CD4-positive, alpha-beta T cell (primary cell): ENCODE results near the gene CDH5. TPM values are rescaled to one million over a fixed set of nuclear protein-coding genes. Genes with fewer than 3 reads are reported as not detected.

ENCODE experiments used
- ATAC-seq: fragments of 200-7000 bp; cut with Tn5 transposase; one replicate; pipeline ENCODE4 v1.10.0; 2022; ENCODE audit warnings: mild to moderate bottlenecking; ENCODE audit not compliant: poor library complexity
- CTCF ChIA-PET: fragments of 350-600 bp; sonication (Branson Sonifier 250); formaldehyde crosslinking; loops from one replicate; lab custom pipeline; 2021; ENCODE audit warnings: antibody characterized with exemption, inconsistent platforms; lab: Charles Lee
- POLR2A ChIA-PET: fragments of 350-600 bp; sonication (Branson Sonifier 250); formaldehyde crosslinking; loops from one replicate; lab custom pipeline; 2021; ENCODE audit warnings: antibody characterized with exemption, inconsistent platforms; lab: Charles Lee
- DNase-seq, 14 experiments: peaks; one replicate each; pipeline ENCODE4 v3.0.0-alpha.2; 2013 to 2020; ENCODE audit warnings: mixed read lengths in 2 of 14
- H3K27ac ChIP-seq, 2 donors: one replicate each; pipeline versions ENCODE4 v1.5.1 to v1.7.0; 2013; ENCODE audit warnings: low read length in 2 of 2, low read depth in 1 of 2, mild to moderate bottlenecking in 1 of 2
- H3K27me3 ChIP-seq, 2 experiments: 1 replicate in 1 of 2; 2 replicates in 1 of 2; pipeline versions ENCODE4 v1.6.1 to v1.7.0; 2013; ENCODE audit warnings: low read length in 2 of 2, control low read depth in 1 of 2, mild to moderate bottlenecking in 1 of 2, moderate library complexity in 1 of 2; ENCODE audit not compliant: insufficient read depth in 2 of 2, control insufficient read depth in 1 of 2
- H3K36me3 ChIP-seq: one replicate; pipeline ENCODE4 v1.6.1; 2013; ENCODE audit warnings: low read length, control low read depth; ENCODE audit not compliant: insufficient read depth
- H3K4me1 ChIP-seq: one replicate; pipeline ENCODE4 v1.6.1; 2013; ENCODE audit warnings: low read length, control low read depth; ENCODE audit not compliant: insufficient read depth
- H3K4me3 ChIP-seq: one replicate; pipeline ENCODE4 v1.5.1; 2013; ENCODE audit warnings: mild to moderate bottlenecking, low read length, moderate library complexity
- H3K9me3 ChIP-seq, 2 experiments: 1 replicate in 1 of 2; 2 replicates in 1 of 2; pipeline versions ENCODE4 v1.6.1 to v1.7.0; 2013; ENCODE audit warnings: low read length in 2 of 2, mild to moderate bottlenecking in 2 of 2, control low read depth in 1 of 2, moderate library complexity in 1 of 2; ENCODE audit not compliant: control insufficient read depth in 1 of 2, insufficient read depth in 1 of 2
- H3K27ac Mint-ChIP-seq: one replicate; pipeline ENCODE4 v1.8.0; 2020; ENCODE audit warnings: mixed read lengths
- H3K27me3 Mint-ChIP-seq: one replicate; pipeline ENCODE4 v1.8.0; 2021; ENCODE audit warnings: mixed read lengths
- H3K36me3 Mint-ChIP-seq: one replicate; pipeline ENCODE4 v1.8.0; 2021; ENCODE audit warnings: low read depth, mixed read lengths
- H3K4me1 Mint-ChIP-seq: one replicate; pipeline ENCODE4 v1.8.0; 2021; ENCODE audit warnings: low read depth, mixed read lengths
- H3K4me3 Mint-ChIP-seq: one replicate; pipeline ENCODE4 v1.8.0; 2020; ENCODE audit warnings: mild to moderate bottlenecking, mixed read lengths
- H3K9me3 Mint-ChIP-seq: one replicate; pipeline ENCODE4 v1.8.0; 2020; ENCODE audit warnings: mixed read lengths
- CTCF ChIP-seq: fragments of 200-600 bp; IDR thresholded peaks from one replicate; pipeline ENCODE4 v1.8.0; 2022; ENCODE audit warnings: antibody characterized with exemption, mild to moderate bottlenecking
- intact Hi-C, 2 experiments: fragments of 100-400 bp; cut with DNase I in 1 of 2; cut with micrococcal nuclease in 1 of 2; formaldehyde crosslinking; loops; one replicate each; pipeline versions ENCODE4 v1.15.1 to v1.9.0; 2023 to 2025; cut with DNase I, micrococcal nuclease
- total RNA-seq, 174 experiments: library from RNA in 2 of 174; stranded (reverse) in 2 of 174; gene quantifications; one replicate each; pipeline ENCODE4 v1.2.3 and lab custom pipeline; 2021 to 2026

Gene CDH5
- total RNA-seq, 2 experiments from 2014 or later = not detected

GRCh38 chr16:66408163-66409048, 41.9 kb downstream of the CDH5 start:
- Histone ChIP-seq H3K9me3 (peaks cover 0 to 3% of the 10 kb centered on the region in 2 experiments), H3K4me3 (peak overlapping the region; percentile 61), H3K36me3 (peaks cover 10% of the 10 kb centered on the region), H3K27ac (peak overlapping the region in 1 of 2 donors; percentile 6), H3K27me3 (no peaks in the 10 kb centered on the region), H3K4me1 (peaks cover 28% of the 10 kb centered on the region)
- DNase-seq (peak in 8 of 14 experiments; percentile 5 to 72 (median 38)), ATAC-seq (peak; percentile 74)
- Mint-ChIP-seq H3K27me3 (no peaks in the 10 kb centered on the region), H3K27ac (peak overlapping the region; percentile 83), H3K4me3 (peak overlapping the region; percentile 81), H3K9me3 (no peaks in the 10 kb centered on the region), H3K36me3 (peaks cover 38% of the 10 kb centered on the region), H3K4me1 (peaks cover 27% of the 10 kb centered on the region)
- no peak for TF ChIP-seq CTCF
- ChIA-PET CTCF (no interaction called here), POLR2A (interaction anchor here (0.6 to 1.5 kb wide), 13 partner anchors 10 to 460 kb away, joined by 3 to 9 read pairs (median 4); partner anchors contain the start of gene CKLF)
- intact Hi-C loops = loop anchor here (1.0 to 5.0 kb wide), 4 partner anchors 75 to 199 kb away; partner anchors contain the start of gene CMTM3 (in 1 of the 2)

GRCh38 chr16:66409156-66409555, 42.7 kb downstream of the CDH5 start:
- Mint-ChIP-seq H3K4me3 (peak overlapping the region; percentile 81), H3K9me3 (no peaks in the 10 kb centered on the region), H3K36me3 (peaks cover 38% of the 10 kb centered on the region), H3K27me3 (no peaks in the 10 kb centered on the region), H3K4me1 (peaks cover 27% of the 10 kb centered on the region), H3K27ac (peak overlapping the region; percentile 83)
- no peak for ATAC-seq
- no peak for TF ChIP-seq CTCF
- ChIA-PET CTCF (no interaction called here), POLR2A (interaction anchor here (0.6 to 1.4 kb wide), 5 partner anchors 70 to 459 kb away, joined by 3 to 8 read pairs (median 4); partner anchors contain the start of gene CKLF)
- H3K9me3 ChIP-seq = peaks cover 0 to 3% of the 10 kb centered on the region in 2 experiments
- no peak for DNase-seq
- H3K27me3 ChIP-seq = no peaks in the 10 kb centered on the region
- H3K4me3 ChIP-seq = peak overlapping the region; percentile 61
- intact Hi-C loops = loop anchor here in 1 of 2 experiments (5.0 kb wide), 1 partner anchor 198 kb away; no protein-coding TSS in a partner anchor
- peaks cover 28% of the 10 kb centered on the region for H3K4me1 ChIP-seq
- no peak overlapping the region for H3K27ac ChIP-seq
- H3K36me3 ChIP-seq = peaks cover 10% of the 10 kb centered on the region

GRCh38 chr16:66412182-66412581, 45.7 kb downstream of the CDH5 start:
- ChIA-PET POLR2A (no interaction called here), CTCF (no interaction called here)
- no peaks in the 10 kb centered on the region for H3K9me3 Mint-ChIP-seq
- no peak for DNase-seq
- H3K27ac Mint-ChIP-seq = no peak overlapping the region
- H3K27ac ChIP-seq = no peak overlapping the region
- peaks cover 24% of the 10 kb centered on the region for H3K4me1 Mint-ChIP-seq
- no peak for TF ChIP-seq CTCF
- peaks cover 38% of the 10 kb centered on the region for H3K36me3 Mint-ChIP-seq
- H3K36me3 ChIP-seq = peaks cover 10% of the 10 kb centered on the region
- intact Hi-C loops = no loop called here
- no peak overlapping the region for H3K4me3 ChIP-seq
- H3K4me3 Mint-ChIP-seq = no peak overlapping the region
- ATAC-seq = no peak
- H3K4me1 ChIP-seq = peaks cover 18% of the 10 kb centered on the region
- peaks cover 0 to 3% of the 10 kb centered on the region in 2 experiments for H3K9me3 ChIP-seq
- H3K27me3 Mint-ChIP-seq = no peaks in the 10 kb centered on the region
- H3K27me3 ChIP-seq = no peaks in the 10 kb centered on the region
